H9 (cell line): ENCODE data around the gene MYBPC3. TPM values are rescaled to one million over a fixed set of nuclear protein-coding genes. Genes with fewer than 3 reads are reported as not detected.

Experiments used
- DNase-seq: peaks from one replicate; pipeline ENCODE4 v3.0.0-alpha.2; 2017
- H2AFZ ChIP-seq: one replicate; pipeline ENCODE4 v1.6.1; 2013; ENCODE audit warnings: mild to moderate bottlenecking, low read length, control low read depth, moderate library complexity
- H2AK5ac ChIP-seq: 2 replicates; pipeline ENCODE4 v1.6.1; 2013; ENCODE audit warnings: low read length, control low read depth, mixed read lengths; ENCODE audit not compliant: insufficient read length
- H2BK120ac ChIP-seq: one replicate; pipeline ENCODE4 v1.6.1; 2013; ENCODE audit warnings: low read depth, mild to moderate bottlenecking, low read length, control low read depth, inconsistent platforms; ENCODE audit not compliant: poor library complexity, severe bottlenecking
- H2BK12ac ChIP-seq: 2 replicates; pipeline ENCODE4 v1.6.1; 2013; ENCODE audit warnings: low read length, control low read depth, mixed read lengths, low read depth; ENCODE audit not compliant: insufficient read length
- H2BK15ac ChIP-seq: 2 replicates; pipeline ENCODE4 v1.6.1; 2013; ENCODE audit warnings: low read depth, low read length, control low read depth
- H2BK20ac ChIP-seq: one replicate; pipeline ENCODE4 v1.6.1; 2013; ENCODE audit warnings: low read depth, mild to moderate bottlenecking, low read length, control low read depth, inconsistent platforms; ENCODE audit not compliant: poor library complexity, severe bottlenecking
- H2BK5ac ChIP-seq: 2 replicates; pipeline ENCODE4 v1.6.1; 2013; ENCODE audit warnings: low read length, control low read depth, mixed read lengths; ENCODE audit not compliant: insufficient read length
- H3K14ac ChIP-seq: 2 replicates; pipeline ENCODE4 v1.6.1; 2013; ENCODE audit warnings: low read length, control low read depth; ENCODE audit not compliant: insufficient read depth
- H3K18ac ChIP-seq: 2 replicates; pipeline ENCODE4 v1.6.1; 2013; ENCODE audit warnings: low read depth, mild to moderate bottlenecking, mixed read lengths, low read length, control low read depth; ENCODE audit not compliant: insufficient read length
- H3K23ac ChIP-seq: 2 replicates; pipeline ENCODE4 v1.6.1; 2013; ENCODE audit warnings: low read length, control low read depth, mixed read lengths, low read depth; ENCODE audit not compliant: insufficient read length
- H3K23me2 ChIP-seq: 2 replicates; pipeline ENCODE4 v1.6.1; 2013; ENCODE audit warnings: low read depth, mild to moderate bottlenecking, mixed read lengths, low read length, control low read depth; ENCODE audit not compliant: insufficient read length, poor library complexity, severe bottlenecking
- H3K27ac ChIP-seq: 2 replicates; pipeline ENCODE4 v1.5.1; 2013; ENCODE audit warnings: low read length, control low read depth, mixed read lengths, low read depth; ENCODE audit not compliant: insufficient read length
- H3K27me3 ChIP-seq: 2 replicates; pipeline ENCODE4 v1.6.1; 2013; ENCODE audit warnings: low read length, control low read depth, inconsistent platforms; ENCODE audit not compliant: insufficient read depth
- H3K4ac ChIP-seq: 2 replicates; pipeline ENCODE4 v1.6.1; 2013; ENCODE audit warnings: low read depth, mild to moderate bottlenecking, control low read depth, inconsistent platforms, low read length, moderate library complexity
- H3K4me1 ChIP-seq: 2 replicates; pipeline ENCODE4 v1.6.1; 2013; ENCODE audit warnings: low read length, control low read depth, inconsistent platforms; ENCODE audit not compliant: insufficient read depth
- H3K4me2 ChIP-seq: 2 replicates; pipeline ENCODE4 v1.6.1; 2013; ENCODE audit warnings: low read length, control low read depth, mixed read lengths; ENCODE audit not compliant: insufficient read length, insufficient read depth
- H3K56ac ChIP-seq: 2 replicates; pipeline ENCODE4 v1.6.1; 2013; ENCODE audit warnings: low read depth, mild to moderate bottlenecking, mixed read lengths, low read length, control low read depth; ENCODE audit not compliant: insufficient read length
- H3K79me1 ChIP-seq: 2 replicates; pipeline ENCODE4 v1.6.1; 2013; ENCODE audit warnings: low read depth, mild to moderate bottlenecking, moderate library complexity, low read length, control low read depth, inconsistent platforms; ENCODE audit not compliant: insufficient read depth, poor library complexity, severe bottlenecking
- H3K79me2 ChIP-seq: 2 replicates; pipeline ENCODE4 v1.6.1; 2013; ENCODE audit warnings: low read length, control low read depth, inconsistent platforms; ENCODE audit not compliant: insufficient read depth
- H3K9ac ChIP-seq: 2 replicates; pipeline ENCODE4 v1.6.1; 2013; ENCODE audit warnings: low read length, control low read depth, mixed read lengths; ENCODE audit not compliant: insufficient read length; ENCODE audit errors: extremely low read depth
- H3K9me3 ChIP-seq: one replicate; pipeline ENCODE4 v1.6.1; 2013; ENCODE audit warnings: low read depth, low read length, inconsistent platforms; ENCODE audit not compliant: control insufficient read depth
- H3T11ph ChIP-seq: one replicate; pipeline ENCODE4 v1.6.1; 2013; ENCODE audit warnings: mild to moderate bottlenecking, low read length, control low read depth, inconsistent platforms
- H4K20me1 ChIP-seq: one replicate; pipeline ENCODE4 v1.6.1; 2013; ENCODE audit not compliant: control insufficient read depth, insufficient read length, insufficient read depth
- H4K5ac ChIP-seq: 2 replicates; pipeline ENCODE4 v1.6.1; 2013; ENCODE audit warnings: low read depth, mild to moderate bottlenecking, mixed read lengths, low read length, control low read depth; ENCODE audit not compliant: insufficient read length
- H4K8ac ChIP-seq: replicated peaks from 2 replicates; pipeline ENCODE4 v1.6.1; 2013; ENCODE audit warnings: low read length, control low read depth, mixed read lengths, low read depth; ENCODE audit not compliant: insufficient read length
- H4K91ac ChIP-seq: 2 replicates; pipeline ENCODE4 v1.6.1; 2013; ENCODE audit warnings: low read depth, mild to moderate bottlenecking, moderate library complexity, mixed read lengths, low read length, control low read depth; ENCODE audit not compliant: insufficient read length
- H3K27ac Mint-ChIP-seq, 3 experiments: 2 replicates in 2 of 3; 3 replicates in 1 of 3; pipeline ENCODE4 v1.8.0; 2020 to 2021; ENCODE audit warnings: mixed read lengths in 3 of 3, mild to moderate bottlenecking in 1 of 3, moderate library complexity in 1 of 3
- H3K27me3 Mint-ChIP-seq: 2 replicates; pipeline ENCODE4 v1.8.0; 2021; ENCODE audit warnings: low read depth, mild to moderate bottlenecking, moderate library complexity, mixed read lengths
- H3K36me3 Mint-ChIP-seq, 3 experiments: 2 replicates in 2 of 3; 3 replicates in 1 of 3; pipeline ENCODE4 v1.8.0; 2020 to 2021; ENCODE audit warnings: low read depth in 3 of 3, mixed read lengths in 3 of 3; ENCODE audit not compliant: insufficient read depth in 1 of 3
- H3K4me1 Mint-ChIP-seq, 2 experiments: 2 replicates each; pipeline ENCODE4 v1.8.0; 2020; ENCODE audit warnings: mixed read lengths in 2 of 2
- H3K4me3 Mint-ChIP-seq, 2 experiments: 2 replicates in 1 of 2; 3 replicates in 1 of 2; pipeline ENCODE4 v1.8.0; 2020 to 2021; ENCODE audit warnings: mild to moderate bottlenecking in 2 of 2, mixed read lengths in 2 of 2, moderate library complexity in 1 of 2
- H3K9me3 Mint-ChIP-seq, 2 experiments: 2 replicates in 1 of 2; 3 replicates in 1 of 2; pipeline ENCODE4 v1.8.0; 2020; ENCODE audit warnings: mild to moderate bottlenecking in 2 of 2, mixed read lengths in 2 of 2, moderate library complexity in 1 of 2
- WGBS: extraction: QIAGEN DNeasy Blood & Tissue Kit; methylation state at CpG from one replicate; pipeline ENCODE4 v1.1.7; 2013; ENCODE audit warnings: missing lambda C conversion rate, low lambda C conversion rate, mixed read lengths; ENCODE audit not compliant: insufficient read length; ENCODE audit errors: extremely low coverage; 5-methylcytosine and 5-hydroxymethylcytosine counted together
- total RNA-seq: library from RNA; stranded (reverse); gene quantifications from 2 replicates; pipeline ENCODE4 v1.2.1, GENCODE V29; 2021
- TF ChIP-seq, protein P1 (sequence below): fragments of 200-600 bp; sonication (generic); conservative IDR thresholded peaks from 3 replicates; pipeline ENCODE4 v1.8.0; 2021; ENCODE audit warnings: antibody characterized with exemption, mild to moderate bottlenecking

The MYBPC3 gene
- total RNA-seq, 1 experiment from 2014 or later = not detected

GRCh38 chr11:47374720-47375019 lies 22.2 kb upstream of the MYBPC3 start:
- H4K20me1 ChIP-seq = no peaks in the 10 kb centered on the region
- no peak overlapping the region for H2AK5ac ChIP-seq
- H3K27me3 Mint-ChIP-seq = no peaks in the 10 kb centered on the region
- no peak overlapping the region for H2BK20ac ChIP-seq
- H3K79me1 ChIP-seq = no peaks in the 10 kb centered on the region
- H3K9me3 ChIP-seq = no peaks in the 10 kb centered on the region
- H3K9ac ChIP-seq = no peak overlapping the region
- H3T11ph ChIP-seq = no peak overlapping the region
- no peak overlapping the region for H2AFZ ChIP-seq
- H3K23me2 ChIP-seq = no peaks in the 10 kb centered on the region
- no peak for DNase-seq
- no peak overlapping the region for H3K18ac ChIP-seq
- no peaks in the 10 kb centered on the region for H3K79me2 ChIP-seq
- H3K9me3 Mint-ChIP-seq = no peaks in the 10 kb centered on the region
- WGBS = no CpG with 5 or more reads among the region's 5 CpGs
- H3K36me3 Mint-ChIP-seq = no peaks in the 10 kb centered on the region
- H4K91ac ChIP-seq = no peak overlapping the region
- H3K4me2 ChIP-seq = no peak overlapping the region
- no peaks in the 10 kb centered on the region for H3K27me3 ChIP-seq
- H2BK15ac ChIP-seq = no peak overlapping the region
- H2BK5ac ChIP-seq = no peak overlapping the region
- no peak overlapping the region for H3K23ac ChIP-seq
- no peak overlapping the region for H3K4ac ChIP-seq
- H3K4me3 Mint-ChIP-seq = no peak overlapping the region
- H3K4me1 ChIP-seq = no peaks in the 10 kb centered on the region
- H3K14ac ChIP-seq = no peak overlapping the region
- H4K5ac ChIP-seq = no peak overlapping the region
- no peak overlapping the region for H2BK12ac ChIP-seq
- no peak overlapping the region for H3K27ac ChIP-seq
- peaks cover 3 to 4% of the 10 kb centered on the region in 2 experiments; a peak in 3 of 4 replicates for H3K4me1 Mint-ChIP-seq
- TF ChIP-seq, protein P1, sequence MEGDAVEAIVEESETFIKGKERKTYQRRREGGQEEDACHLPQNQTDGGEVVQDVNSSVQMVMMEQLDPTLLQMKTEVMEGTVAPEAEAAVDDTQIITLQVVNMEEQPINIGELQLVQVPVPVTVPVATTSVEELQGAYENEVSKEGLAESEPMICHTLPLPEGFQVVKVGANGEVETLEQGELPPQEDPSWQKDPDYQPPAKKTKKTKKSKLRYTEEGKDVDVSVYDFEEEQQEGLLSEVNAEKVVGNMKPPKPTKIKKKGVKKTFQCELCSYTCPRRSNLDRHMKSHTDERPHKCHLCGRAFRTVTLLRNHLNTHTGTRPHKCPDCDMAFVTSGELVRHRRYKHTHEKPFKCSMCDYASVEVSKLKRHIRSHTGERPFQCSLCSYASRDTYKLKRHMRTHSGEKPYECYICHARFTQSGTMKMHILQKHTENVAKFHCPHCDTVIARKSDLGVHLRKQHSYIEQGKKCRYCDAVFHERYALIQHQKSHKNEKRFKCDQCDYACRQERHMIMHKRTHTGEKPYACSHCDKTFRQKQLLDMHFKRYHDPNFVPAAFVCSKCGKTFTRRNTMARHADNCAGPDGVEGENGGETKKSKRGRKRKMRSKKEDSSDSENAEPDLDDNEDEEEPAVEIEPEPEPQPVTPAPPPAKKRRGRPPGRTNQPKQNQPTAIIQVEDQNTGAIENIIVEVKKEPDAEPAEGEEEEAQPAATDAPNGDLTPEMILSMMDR = no peak
- H2BK120ac ChIP-seq = no peak overlapping the region
- no peak overlapping the region for H4K8ac ChIP-seq
- no peak overlapping the region for H3K56ac ChIP-seq
- H3K27ac Mint-ChIP-seq = 0 out of 7 replicates have a peak overlapping the region, but pooled peaks of 1 of the 3 experiments have one; percentile 73
